Neuron (in vitro differentiated cells): ENCODE results near the gene LRFN2.

Experiments used
- H2AFZ ChIP-seq: one replicate; pipeline ENCODE4 v1.6.1; 2013; ENCODE audit warnings: low read depth, mild to moderate bottlenecking, inconsistent platforms, low read length, moderate library complexity
- H3K27me3 ChIP-seq: one replicate; pipeline ENCODE4 v1.6.1; 2013; ENCODE audit warnings: low read length; ENCODE audit not compliant: insufficient read depth
- H3K36me3 ChIP-seq: one replicate; pipeline ENCODE4 v1.6.1; 2013; ENCODE audit warnings: low read length; ENCODE audit not compliant: insufficient read depth
- H3K4me1 ChIP-seq: one replicate; pipeline ENCODE4 v1.6.1; 2013; ENCODE audit warnings: low read length; ENCODE audit not compliant: insufficient read depth
- H3K4me3 ChIP-seq: 2 replicates; pipeline ENCODE4 v1.5.1; 2013; ENCODE audit warnings: mild to moderate bottlenecking, low read length, moderate library complexity
- H3K9me3 ChIP-seq: one replicate; pipeline ENCODE4 v1.6.1; 2013; ENCODE audit warnings: low read length

LRFN2 gene

DNA sequence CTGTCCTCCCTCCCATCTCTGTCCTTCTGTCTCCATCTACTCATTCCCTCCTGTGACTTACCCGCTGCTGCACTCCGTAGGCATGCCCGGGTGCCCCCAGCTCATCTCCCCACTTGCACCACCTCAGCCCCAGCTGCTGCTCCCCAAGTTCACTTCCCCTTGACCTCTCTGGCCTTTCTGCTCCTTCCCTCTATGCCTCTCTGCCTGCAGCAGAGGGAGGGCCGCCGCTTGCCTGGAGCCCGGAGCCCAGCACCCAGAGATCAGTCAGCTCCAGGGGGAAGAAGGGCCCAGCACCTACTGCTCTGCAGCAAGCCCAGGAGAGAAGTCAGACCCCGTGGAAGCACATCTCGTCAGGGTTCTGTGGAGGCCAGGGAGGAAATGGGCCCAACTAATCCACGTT is 97.4 kb downstream of the LRFN2 start:
- H2AFZ ChIP-seq = no peak overlapping the region
- H3K27me3 ChIP-seq = no peaks in the 10 kb centered on the region
- H3K4me1 ChIP-seq = no peaks in the 10 kb centered on the region
- no peak overlapping the region for H3K4me3 ChIP-seq
- H3K36me3 ChIP-seq = no peaks in the 10 kb centered on the region
- no peaks in the 10 kb centered on the region for H3K9me3 ChIP-seq

DNA sequence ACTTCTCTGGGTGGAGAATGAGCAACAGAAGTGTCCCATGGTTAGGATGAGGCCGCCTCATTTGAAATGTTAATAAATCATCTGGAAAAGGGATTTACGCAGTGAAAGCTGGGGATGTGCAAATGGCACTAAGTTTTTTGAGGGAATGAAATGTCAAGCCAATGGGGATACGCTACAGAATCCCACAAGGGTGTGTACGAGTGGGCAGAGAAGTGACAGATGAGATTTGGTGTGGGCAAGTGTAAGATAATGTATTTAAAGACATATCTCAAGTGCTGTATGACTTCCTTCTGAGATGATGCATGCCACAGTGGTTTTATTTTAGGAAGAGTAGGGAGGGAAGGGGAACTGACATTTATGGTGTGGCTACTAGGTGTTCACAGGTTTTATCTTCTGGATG is 100.6 kb downstream of the LRFN2 start:
- Histone ChIP-seq H3K27me3 (no peaks in the 10 kb centered on the region), H3K4me3 (no peak overlapping the region), H3K4me1 (no peaks in the 10 kb centered on the region), H3K36me3 (no peaks in the 10 kb centered on the region), H2AFZ (no peak overlapping the region), H3K9me3 (no peaks in the 10 kb centered on the region)

- H3K4me3 ChIP-seq = no peak overlapping the region
- H3K9me3 ChIP-seq = no peaks in the 10 kb centered on the region
- no peaks in the 10 kb centered on the region for H3K36me3 ChIP-seq
- H2AFZ ChIP-seq = no peak overlapping the region
- no peaks in the 10 kb centered on the region for H3K4me1 ChIP-seq
- no peaks in the 10 kb centered on the region for H3K27me3 ChIP-seq
These were observed 101.4 kb downstream of the LRFN2 start for GRCh38 chr6:40485795-40486194.

- Histone ChIP-seq H3K4me1 (no peaks in the 10 kb centered on the region), H3K27me3 (no peaks in the 10 kb centered on the region), H3K4me3 (no peak overlapping the region), H3K9me3 (no peaks in the 10 kb centered on the region), H3K36me3 (no peaks in the 10 kb centered on the region), H2AFZ (no peak overlapping the region)
These were observed 101.9 kb downstream of the LRFN2 start for GRCh38 chr6:40485300-40485699.

GRCh38 chr6:40484066-40484465 is 103.1 kb downstream of the LRFN2 start:
- Histone ChIP-seq H3K4me1 (no peaks in the 10 kb centered on the region), H3K4me3 (no peak overlapping the region), H3K36me3 (no peaks in the 10 kb centered on the region), H3K27me3 (no peaks in the 10 kb centered on the region), H2AFZ (no peak overlapping the region), H3K9me3 (no peaks in the 10 kb centered on the region)

DNA sequence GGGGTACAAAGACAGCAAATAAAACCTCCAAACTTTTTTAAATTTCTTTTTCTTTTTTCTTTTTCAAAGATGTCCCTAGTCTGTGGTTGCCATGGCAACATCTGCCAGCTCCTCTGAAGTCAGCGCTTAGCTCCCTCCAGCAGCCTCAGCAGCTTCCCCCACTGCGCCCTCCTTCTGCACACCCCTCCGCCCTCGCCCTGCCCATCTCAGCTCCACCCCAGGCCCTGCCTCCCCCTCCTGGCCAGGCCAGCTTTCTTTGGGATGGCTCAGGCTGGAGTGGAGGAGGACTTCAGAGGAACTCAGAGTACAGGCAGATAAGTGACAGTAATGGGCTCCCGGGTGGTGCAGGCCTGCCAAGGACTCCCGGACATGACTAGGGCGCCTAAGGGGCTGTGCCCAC is 104.6 kb downstream of the LRFN2 start:
- H3K36me3 ChIP-seq = no peaks in the 10 kb centered on the region
- peaks cover 4% of the 10 kb centered on the region for H3K27me3 ChIP-seq
- H3K4me1 ChIP-seq = no peaks in the 10 kb centered on the region

GRCh38 chr6:40480678-40481077 is 106.5 kb downstream of the LRFN2 start:
- H3K4me1 ChIP-seq = no peaks in the 10 kb centered on the region
- no peak overlapping the region for H3K4me3 ChIP-seq
- no peak overlapping the region for H2AFZ ChIP-seq
- H3K9me3 ChIP-seq = no peaks in the 10 kb centered on the region
- peaks cover 4% of the 10 kb centered on the region for H3K27me3 ChIP-seq
- no peaks in the 10 kb centered on the region for H3K36me3 ChIP-seq

More for the DNA sequence above, 104.6 kb downstream of the LRFN2 start:
- H3K9me3 ChIP-seq = no peaks in the 10 kb centered on the region
- H3K4me3 ChIP-seq = no peak overlapping the region
- H2AFZ ChIP-seq = no peak overlapping the region

GRCh38 chr6:40479706-40480105 is 107.5 kb downstream of the LRFN2 start:
- Histone ChIP-seq H2AFZ (no peak overlapping the region), H3K4me3 (no peak overlapping the region), H3K27me3 (peaks cover 4% of the 10 kb centered on the region), H3K36me3 (no peaks in the 10 kb centered on the region), H3K9me3 (no peaks in the 10 kb centered on the region), H3K4me1 (no peaks in the 10 kb centered on the region)

- Histone ChIP-seq H3K4me3 (no peak overlapping the region), H2AFZ (no peak overlapping the region), H3K4me1 (no peaks in the 10 kb centered on the region), H3K9me3 (no peaks in the 10 kb centered on the region), H3K36me3 (no peaks in the 10 kb centered on the region), H3K27me3 (peaks cover 4% of the 10 kb centered on the region)
These were observed 109.7 kb downstream of the LRFN2 start for GRCh38 chr6:40477246-40478126.

GRCh38 chr6:40476673-40477072 is 110.5 kb downstream of the LRFN2 start:
- H3K36me3 ChIP-seq = no peaks in the 10 kb centered on the region
- no peak overlapping the region for H3K4me3 ChIP-seq
- H2AFZ ChIP-seq = no peak overlapping the region
- no peaks in the 10 kb centered on the region for H3K9me3 ChIP-seq
- H3K27me3 ChIP-seq = peaks cover 4% of the 10 kb centered on the region
- H3K4me1 ChIP-seq = no peaks in the 10 kb centered on the region

- Histone ChIP-seq H3K4me1 (no peaks in the 10 kb centered on the region), H3K4me3 (no peak overlapping the region), H2AFZ (no peak overlapping the region), H3K27me3 (peaks cover 4% of the 10 kb centered on the region), H3K36me3 (no peaks in the 10 kb centered on the region), H3K9me3 (no peaks in the 10 kb centered on the region)
These were observed 112.2 kb downstream of the LRFN2 start for GRCh38 chr6:40474937-40475336.

GRCh38 chr6:40473026-40473425 is 114.1 kb downstream of the LRFN2 start:
- no peaks in the 10 kb centered on the region for H3K9me3 ChIP-seq
- peaks cover 4% of the 10 kb centered on the region for H3K27me3 ChIP-seq
- H2AFZ ChIP-seq = no peak overlapping the region
- H3K36me3 ChIP-seq = no peaks in the 10 kb centered on the region
- H3K4me3 ChIP-seq = no peak overlapping the region
- no peaks in the 10 kb centered on the region for H3K4me1 ChIP-seq

GRCh38 chr6:40472353-40472752 is 114.8 kb downstream of the LRFN2 start:
- Histone ChIP-seq H3K36me3 (no peaks in the 10 kb centered on the region), H3K4me1 (no peaks in the 10 kb centered on the region), H3K4me3 (no peak overlapping the region), H3K27me3 (no peaks in the 10 kb centered on the region), H3K9me3 (no peaks in the 10 kb centered on the region), H2AFZ (no peak overlapping the region)

DNA sequence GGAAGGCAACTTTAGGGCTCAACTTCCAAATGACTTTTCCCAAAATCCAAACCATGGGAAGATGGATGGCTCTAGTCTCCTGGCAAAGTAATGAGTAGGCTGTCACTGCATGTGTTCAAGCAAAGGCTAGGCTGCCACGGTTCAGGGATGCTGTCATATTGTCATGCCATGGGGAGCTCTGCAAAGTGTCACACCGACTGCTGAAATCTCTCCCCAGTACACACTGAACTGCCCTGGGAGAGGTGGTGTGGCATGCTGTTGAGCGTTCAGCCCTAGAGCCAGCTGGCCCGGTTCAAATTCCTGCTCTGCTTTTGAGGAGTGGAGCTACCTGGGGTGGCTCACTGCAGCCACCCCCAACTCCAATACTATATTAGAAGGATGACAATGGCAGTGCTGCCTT is 115.9 kb downstream of the LRFN2 start:
- no peaks in the 10 kb centered on the region for H3K27me3 ChIP-seq
- no peak overlapping the region for H3K4me3 ChIP-seq
- H3K9me3 ChIP-seq = no peaks in the 10 kb centered on the region
- no peak overlapping the region for H2AFZ ChIP-seq
- no peaks in the 10 kb centered on the region for H3K4me1 ChIP-seq
- no peaks in the 10 kb centered on the region for H3K36me3 ChIP-seq
